Measurements from ENCODE around the gene C17orf50.

C17orf50 gene

GRCh38 chr17:35808240-35808961, 47.7 kb downstream of the C17orf50 start:
- no peak for FAIRE-seq
- no peak for DNase-seq (ENCODE audit: extremely low spot score, insufficient read length, low read depth)

DNA sequence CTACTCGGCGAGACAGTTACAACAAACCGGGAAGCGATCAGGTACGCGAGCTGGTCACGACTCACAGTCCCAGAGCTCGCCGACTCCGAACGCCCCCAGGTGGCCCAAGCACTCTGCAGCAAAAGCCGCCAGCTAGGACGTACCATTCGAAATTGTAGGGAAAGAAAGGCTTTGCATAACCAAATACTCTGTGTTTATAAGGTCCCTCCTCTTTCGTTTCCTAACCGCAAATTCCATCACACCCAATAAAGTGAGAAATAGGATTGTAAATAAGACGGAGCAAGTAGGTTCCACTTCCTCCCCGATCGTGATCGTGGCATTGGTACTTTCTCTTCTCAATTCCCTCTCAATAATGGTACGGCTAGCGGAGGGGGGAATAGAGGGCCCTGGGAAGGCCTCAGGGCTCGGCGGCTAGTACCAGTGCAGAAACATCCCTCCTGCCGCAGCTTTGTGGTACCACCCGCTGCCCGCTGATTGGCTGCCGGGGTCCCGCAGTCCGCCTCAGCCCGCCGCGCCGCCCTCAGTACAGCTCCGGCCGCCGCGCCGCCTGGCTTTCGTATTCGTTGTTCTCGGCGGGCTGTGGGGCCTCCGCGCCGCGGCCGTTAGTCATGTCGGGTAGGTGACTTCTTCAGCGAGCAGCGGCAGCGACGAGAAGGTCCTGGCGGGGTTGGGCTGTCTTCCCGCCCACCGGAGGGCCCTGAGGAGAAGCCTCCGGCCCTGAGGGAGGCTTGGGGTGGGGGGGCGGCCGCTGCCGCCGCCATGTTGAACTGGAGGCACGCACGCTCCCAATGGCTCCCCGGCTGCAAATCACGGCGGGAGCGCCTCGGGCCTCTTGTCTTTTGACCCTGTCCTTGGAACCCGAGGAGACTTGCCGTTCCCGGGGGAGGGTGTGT, 48.5 kb downstream of the C17orf50 start, which contains the start of gene TAF15:
TAF15 (plus strand) TSS at position 523 of the 893 bp plus-strand sequence; CDS start at position 609, 86 bp downstream.
- FAIRE-seq (no peak), DNase-seq (ENCODE audit: extremely low spot score, insufficient read length, low read depth) (peak; percentile 91)

- FAIRE-seq (no peak), DNase-seq (ENCODE audit: extremely low spot score, insufficient read length, low read depth) (no peak)
Measured at GRCh38 chr17:35809855-35810461, 49.3 kb downstream of the C17orf50 start.

DNA sequence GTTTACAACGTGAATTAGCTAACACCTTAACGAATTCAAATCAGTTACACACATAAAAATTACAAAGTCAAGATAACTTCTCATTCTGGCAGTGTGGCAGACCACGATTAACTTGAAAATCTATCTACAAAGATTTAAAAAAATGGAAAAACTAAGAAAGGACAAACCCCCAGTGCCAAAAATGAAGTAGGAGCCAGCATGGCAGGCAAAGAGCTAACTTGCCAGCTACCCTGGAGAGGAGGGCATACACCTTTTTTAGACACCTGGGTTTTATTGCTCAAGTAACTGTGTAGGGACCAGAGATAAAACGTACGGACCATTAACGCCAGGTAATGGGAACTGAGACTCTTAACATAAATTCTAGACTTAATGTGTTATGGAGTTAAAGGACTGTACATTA, 51.1 kb downstream of the C17orf50 start:
- FAIRE-seq, result no peak
- DNase-seq (ENCODE audit: extremely low spot score, insufficient read length, low read depth), result no peak

GRCh38 chr17:35812456-35812855, 51.8 kb downstream of the C17orf50 start:
- DNase-seq (ENCODE audit: extremely low spot score, insufficient read length, low read depth) (no peak), FAIRE-seq (no peak)
